Osteoblast (primary cell): ENCODE measurements around the gene NRDE2. TPM values are rescaled to one million over a fixed set of nuclear protein-coding genes. Genes with fewer than 3 reads are reported as not detected.
"Not testable (repeated sequence)": the region's sequence is repeated elsewhere in the genome, so short reads cannot be mapped to it uniquely, and the experiment has no call there.

Source experiments
- DNase-seq: peaks from one replicate; pipeline ENCODE4 v3.0.0; 2011; ENCODE audit warnings: low spot score, mixed read lengths; ENCODE audit not compliant: insufficient read length; ENCODE audit errors: missing footprints
- H2AFZ ChIP-seq: 2 replicates; pipeline ENCODE4 v1.6.0; 2011; ENCODE audit warnings: mild to moderate bottlenecking, low read length
- H3K27ac ChIP-seq: 2 replicates; pipeline ENCODE4 v1.5.1; 2011; ENCODE audit warnings: mild to moderate bottlenecking, low read depth, low read length, moderate library complexity
- H3K27me3 ChIP-seq: 2 replicates; pipeline ENCODE4 v1.6.0; 2012; ENCODE audit warnings: mild to moderate bottlenecking, control low read depth, inconsistent platforms, low read length, moderate library complexity; ENCODE audit not compliant: insufficient read depth
- H3K36me3 ChIP-seq: 2 replicates; pipeline ENCODE4 v1.5.1; 2011; ENCODE audit warnings: mild to moderate bottlenecking, low read length, control low read depth, moderate library complexity; ENCODE audit not compliant: insufficient read depth
- H3K4me1 ChIP-seq: 2 replicates; pipeline ENCODE4 v1.5.1; 2011; ENCODE audit warnings: mild to moderate bottlenecking, low read length, control low read depth, moderate library complexity; ENCODE audit not compliant: insufficient read depth
- H3K4me2 ChIP-seq: 2 replicates; pipeline ENCODE4 v1.6.0; 2011; ENCODE audit warnings: mild to moderate bottlenecking, low read length; ENCODE audit not compliant: insufficient read depth
- H3K4me3 ChIP-seq: fragments of 200-600 bp; sonication (generic); 3 replicates; pipeline ENCODE4 v1.5.1; 2012; ENCODE audit warnings: mild to moderate bottlenecking, low read length, inconsistent platforms; ENCODE audit not compliant: insufficient read depth
- H3K79me2 ChIP-seq: 2 replicates; pipeline ENCODE4 v1.6.0; 2012; ENCODE audit warnings: mild to moderate bottlenecking, low read length, control low read depth, inconsistent platforms; ENCODE audit not compliant: insufficient read depth
- H3K9me3 ChIP-seq: 2 replicates; pipeline ENCODE4 v1.5.1; 2011; ENCODE audit warnings: low read depth, low read length, control low read depth
- H4K20me1 ChIP-seq: 2 replicates; pipeline ENCODE4 v1.6.0; 2012; ENCODE audit warnings: mild to moderate bottlenecking, low read length, control low read depth; ENCODE audit not compliant: insufficient read depth
- total RNA-seq: library from RNA; depleted of rRNA; stranded (reverse); fragments of >200 nt; gene quantifications from 2 replicates; pipeline ENCODE4 v1.2.3, GENCODE V29; 2012
- TF ChIP-seq, protein P1 (sequence below): IDR thresholded peaks from 2 replicates; pipeline ENCODE4 v1.5.1; 2011; ENCODE audit warnings: mild to moderate bottlenecking, low read depth, low read length, moderate library complexity; ENCODE audit errors: extremely low read depth

Gene NRDE2
- total RNA-seq, 1 donor: 11.2 TPM

- no peak for DNase-seq
- Histone ChIP-seq H3K4me1 (no peaks in the 10 kb centered on the region), H3K4me2 (no peak overlapping the region), H2AFZ (no peak overlapping the region), H3K27me3 (no peaks in the 10 kb centered on the region), H3K27ac (no peak overlapping the region), H3K79me2 (no peaks in the 10 kb centered on the region), H3K36me3 (no peaks in the 10 kb centered on the region), H4K20me1 (no peaks in the 10 kb centered on the region), H3K9me3 (peaks cover 13% of the 10 kb centered on the region), H3K4me3 (no peak overlapping the region)
- TF ChIP-seq, protein P1, sequence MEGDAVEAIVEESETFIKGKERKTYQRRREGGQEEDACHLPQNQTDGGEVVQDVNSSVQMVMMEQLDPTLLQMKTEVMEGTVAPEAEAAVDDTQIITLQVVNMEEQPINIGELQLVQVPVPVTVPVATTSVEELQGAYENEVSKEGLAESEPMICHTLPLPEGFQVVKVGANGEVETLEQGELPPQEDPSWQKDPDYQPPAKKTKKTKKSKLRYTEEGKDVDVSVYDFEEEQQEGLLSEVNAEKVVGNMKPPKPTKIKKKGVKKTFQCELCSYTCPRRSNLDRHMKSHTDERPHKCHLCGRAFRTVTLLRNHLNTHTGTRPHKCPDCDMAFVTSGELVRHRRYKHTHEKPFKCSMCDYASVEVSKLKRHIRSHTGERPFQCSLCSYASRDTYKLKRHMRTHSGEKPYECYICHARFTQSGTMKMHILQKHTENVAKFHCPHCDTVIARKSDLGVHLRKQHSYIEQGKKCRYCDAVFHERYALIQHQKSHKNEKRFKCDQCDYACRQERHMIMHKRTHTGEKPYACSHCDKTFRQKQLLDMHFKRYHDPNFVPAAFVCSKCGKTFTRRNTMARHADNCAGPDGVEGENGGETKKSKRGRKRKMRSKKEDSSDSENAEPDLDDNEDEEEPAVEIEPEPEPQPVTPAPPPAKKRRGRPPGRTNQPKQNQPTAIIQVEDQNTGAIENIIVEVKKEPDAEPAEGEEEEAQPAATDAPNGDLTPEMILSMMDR: no peak
Measured at GRCh38 chr14:90242444-90242843, 89.3 kb downstream of the NRDE2 start.

GRCh38 chr14:90239139-90239538, 92.6 kb downstream of the NRDE2 start:
- H3K9me3 ChIP-seq: peaks cover 13% of the 10 kb centered on the region

GRCh38 chr14:90235179-90235976, 96.4 kb downstream of the NRDE2 start:
- Histone ChIP-seq H2AFZ (no peak overlapping the region), H3K27me3 (peaks cover 3% of the 10 kb centered on the region), H4K20me1 (no peaks in the 10 kb centered on the region), H3K9me3 (peaks cover 13% of the 10 kb centered on the region), H3K4me1 (no peaks in the 10 kb centered on the region), H3K79me2 (no peaks in the 10 kb centered on the region), H3K27ac (no peak overlapping the region), H3K4me3 (no peak overlapping the region), H3K4me2 (no peak overlapping the region), H3K36me3 (no peaks in the 10 kb centered on the region)
- DNase-seq: peak; percentile 91
- TF ChIP-seq, protein P1: peak; percentile 89

More at GRCh38 chr14:90239139-90239538, 92.6 kb downstream of the NRDE2 start:
- H3K4me3 ChIP-seq: no peak overlapping the region
- peaks cover 3% of the 10 kb centered on the region for H3K27me3 ChIP-seq
- H3K4me2 ChIP-seq: no peak overlapping the region
- no peaks in the 10 kb centered on the region for H3K4me1 ChIP-seq
- H3K36me3 ChIP-seq: no peaks in the 10 kb centered on the region
- H2AFZ ChIP-seq: no peak overlapping the region
- no peaks in the 10 kb centered on the region for H4K20me1 ChIP-seq
- no peaks in the 10 kb centered on the region for H3K79me2 ChIP-seq
- no peak for DNase-seq
- H3K27ac ChIP-seq: no peak overlapping the region
- TF ChIP-seq, protein P1: no peak

- H3K4me1 ChIP-seq, H4K20me1 ChIP-seq, H3K27ac ChIP-seq, H3K79me2 ChIP-seq, H3K36me3 ChIP-seq, H3K4me3 ChIP-seq, H3K27me3 ChIP-seq, H3K4me2 ChIP-seq, H2AFZ ChIP-seq, H3K9me3 ChIP-seq, DNase-seq: not testable (repeated sequence)
Measured at GRCh38 chr14:90229942-90230341, 101.8 kb downstream of the NRDE2 start.
